HG03439 (cell line): ENCODE data around the gene LMX1B.

Source experiments
- ATAC-seq: cut with Tn5 transposase; IDR thresholded peaks from one replicate; pipeline ENCODE4 v1.9.1; 2021; ENCODE audit warnings: mild to moderate bottlenecking, moderate library complexity; ENCODE audit not compliant: unreplicated experiment

Gene LMX1B

GRCh38 chr9:126693428-126693944, 79.8 kb downstream of the LMX1B start:
- no peak for ATAC-seq

- no peak for ATAC-seq
Observed at GRCh38 chr9:126694206-126695081, 80.7 kb downstream of the LMX1B start.

- no peak for ATAC-seq
Observed at GRCh38 chr9:126695186-126695585, 81.5 kb downstream of the LMX1B start.

GRCh38 chr9:126695701-126696400, 82.1 kb downstream of the LMX1B start:
- no peak for ATAC-seq

- ATAC-seq, result no peak
Observed at GRCh38 chr9:126696401-126697145, 82.8 kb downstream of the LMX1B start.

- ATAC-seq, result no peak
Observed at GRCh38 chr9:126697330-126697729, 83.6 kb downstream of the LMX1B start.

GRCh38 chr9:126698251-126698650, 84.5 kb downstream of the LMX1B start:
- no peak for ATAC-seq

- no peak for ATAC-seq
Observed at GRCh38 chr9:126698756-126699155, 85.0 kb downstream of the LMX1B start.

GRCh38 chr9:126699401-126699881, 85.7 kb downstream of the LMX1B start:
- no peak for ATAC-seq

GRCh38 chr9:126700296-126700695, 86.6 kb downstream of the LMX1B start:
- no peak for ATAC-seq

- ATAC-seq, result no peak
Observed at GRCh38 chr9:126700903-126701812, 87.4 kb downstream of the LMX1B start.

GRCh38 chr9:126701813-126702140, 88.0 kb downstream of the LMX1B start:
- ATAC-seq, result no peak

GRCh38 chr9:126702151-126703001, 88.6 kb downstream of the LMX1B start:
- no peak for ATAC-seq

- ATAC-seq, result no peak
Observed at GRCh38 chr9:126703002-126703865, 89.5 kb downstream of the LMX1B start.

GRCh38 chr9:126703866-126704156, 90.1 kb downstream of the LMX1B start:
- ATAC-seq, result no peak

- no peak for ATAC-seq
Observed at GRCh38 chr9:126704157-126704891, 90.6 kb downstream of the LMX1B start.

GRCh38 chr9:126704892-126705766, 91.4 kb downstream of the LMX1B start:
- ATAC-seq, result no peak
